Mesothelial cell of epicardium (in vitro differentiated cells): ENCODE measurements around the gene LRRC3. TPM values are rescaled to one million over a fixed set of nuclear protein-coding genes. Genes with fewer than 3 reads are reported as not detected.

Experiments used
- DNase-seq, 2 experiments: peaks; one replicate each; pipeline ENCODE4 v3.0.0; 2021; ENCODE audit warnings: low spot score in 2 of 2; ENCODE audit not compliant: unreplicated experiment in 2 of 2
- H3K27ac Mint-ChIP-seq: 2 replicates; pipeline ENCODE4 v1.8.0; 2021; ENCODE audit warnings: mixed read lengths
- H3K27me3 Mint-ChIP-seq: 2 replicates; pipeline ENCODE4 v1.8.0; 2021; ENCODE audit warnings: low read depth, mixed read lengths
- H3K36me3 Mint-ChIP-seq: 2 replicates; pipeline ENCODE4 v1.8.0; 2021; ENCODE audit warnings: mixed read lengths
- H3K4me1 Mint-ChIP-seq: 2 replicates; pipeline ENCODE4 v1.8.0; 2021; ENCODE audit warnings: mixed read lengths
- H3K4me3 Mint-ChIP-seq: 2 replicates; pipeline ENCODE4 v1.8.0; 2021; ENCODE audit warnings: mild to moderate bottlenecking, moderate library complexity, mixed read lengths
- H3K9me3 Mint-ChIP-seq: 2 replicates; pipeline ENCODE4 v1.8.0; 2021; ENCODE audit warnings: mixed read lengths
- CTCF ChIP-seq: fragments of 200-600 bp; sonication (generic); IDR thresholded peaks from one replicate; pipeline ENCODE4 v1.5.0; 2021; ENCODE audit warnings: antibody characterized with exemption; ENCODE audit not compliant: unreplicated experiment
- total RNA-seq: library from RNA; stranded (reverse); gene quantifications from 3 replicates; pipeline ENCODE4 v1.2.1, GENCODE V29; 2021

Gene LRRC3
- total RNA-seq, 1 donor from 2014 or later = 11.8 TPM

GRCh38 chr21:44503901-44504399, 48.6 kb downstream of the LRRC3 start:
- no peak overlapping the region for H3K27ac Mint-ChIP-seq
- no peak for DNase-seq
- H3K27me3 Mint-ChIP-seq = no peaks in the 10 kb centered on the region
- no peaks in the 10 kb centered on the region for H3K36me3 Mint-ChIP-seq
- no peaks in the 10 kb centered on the region for H3K9me3 Mint-ChIP-seq
- no peak overlapping the region for H3K4me3 Mint-ChIP-seq
- H3K4me1 Mint-ChIP-seq = no peaks in the 10 kb centered on the region
- TF ChIP-seq CTCF = no peak

GRCh38 chr21:44505673-44506278, 50.5 kb downstream of the LRRC3 start:
- no peak for TF ChIP-seq CTCF
- Mint-ChIP-seq H3K36me3 (peaks cover 4% of the 10 kb centered on the region), H3K9me3 (no peaks in the 10 kb centered on the region), H3K27ac (peak overlapping the region; percentile 30), H3K4me1 (no peaks in the 10 kb centered on the region), H3K4me3 (no peak overlapping the region), H3K27me3 (no peaks in the 10 kb centered on the region)
- DNase-seq = no peak

- no peak for DNase-seq
- H3K36me3 Mint-ChIP-seq = peaks cover 4% of the 10 kb centered on the region
- no peaks in the 10 kb centered on the region for H3K27me3 Mint-ChIP-seq
- H3K27ac Mint-ChIP-seq = no peak overlapping the region
- no peak for TF ChIP-seq CTCF
- H3K9me3 Mint-ChIP-seq = no peaks in the 10 kb centered on the region
- no peaks in the 10 kb centered on the region for H3K4me1 Mint-ChIP-seq
- H3K4me3 Mint-ChIP-seq = no peak overlapping the region
Measured at GRCh38 chr21:44506279-44507255, 51.3 kb downstream of the LRRC3 start.

- Mint-ChIP-seq H3K4me3 (no peak overlapping the region), H3K27ac (no peak overlapping the region), H3K4me1 (no peaks in the 10 kb centered on the region), H3K9me3 (no peaks in the 10 kb centered on the region), H3K27me3 (no peaks in the 10 kb centered on the region), H3K36me3 (peaks cover 4% of the 10 kb centered on the region)
- no peak for DNase-seq
- no peak for TF ChIP-seq CTCF
Measured at GRCh38 chr21:44507673-44508425, 52.5 kb downstream of the LRRC3 start.

GRCh38 chr21:44508426-44508710, 53.1 kb downstream of the LRRC3 start:
- H3K4me1 Mint-ChIP-seq = no peaks in the 10 kb centered on the region
- H3K27me3 Mint-ChIP-seq = no peaks in the 10 kb centered on the region
- no peak overlapping the region for H3K4me3 Mint-ChIP-seq
- peaks cover 4% of the 10 kb centered on the region for H3K36me3 Mint-ChIP-seq
- H3K9me3 Mint-ChIP-seq = no peaks in the 10 kb centered on the region
- H3K27ac Mint-ChIP-seq = no peak overlapping the region
- no peak for DNase-seq
- no peak for TF ChIP-seq CTCF
